Right atrium auricular region (tissue), 2 donors: ENCODE data around the gene DYNLT4. TPM values are rescaled to one million over a fixed set of nuclear protein-coding genes. Genes with fewer than 3 reads are reported as not detected.
A peak's percentile ranks its signal among the peaks of the same experiment; 100 is the strongest.
"Not testable (repeated sequence)": the region's sequence is repeated elsewhere in the genome, so short reads cannot be mapped to it uniquely, and the experiment has no call there.

ENCODE experiments used
- DNase-seq: peaks from one replicate; pipeline ENCODE4 v3.0.0-alpha.2; 2019; ENCODE audit warnings: low spot score
- H3K27ac ChIP-seq, 2 donors: fragments of 200-600 bp; sonication (generic); 1 replicate in 1 of 2; 2 replicates in 1 of 2; pipeline ENCODE4 v1.5.1; 2016 to 2019
- H3K27me3 ChIP-seq, 2 donors: fragments of 200-600 bp; sonication (generic); one replicate each; pipeline versions ENCODE4 v1.5.1 to v1.6.0; 2017 to 2019
- H3K36me3 ChIP-seq: fragments of 200-600 bp; sonication (generic); one replicate; pipeline ENCODE4 v1.5.1; 2016
- H3K4me1 ChIP-seq, 2 donors: fragments of 200-600 bp; sonication (generic); one replicate each; pipeline versions ENCODE4 v1.5.1 to v1.6.0; 2017 to 2019
- H3K4me3 ChIP-seq, 2 donors: fragments of 200-600 bp; sonication (generic); 1 replicate in 1 of 2; 2 replicates in 1 of 2; pipeline ENCODE4 v1.5.1; 2017 to 2019; ENCODE audit warnings: mild to moderate bottlenecking in 1 of 2, moderate library complexity in 1 of 2
- H3K9me3 ChIP-seq, 2 donors: fragments of 200-600 bp; sonication (generic); one replicate each; pipeline ENCODE4 v1.5.1; 2019
- total RNA-seq, 2 donors: library from RNA; depleted of rRNA; stranded (reverse); fragments of >200 nt; gene quantifications; one replicate each; pipeline ENCODE4 v1.1.0, GENCODE V29; 2016
- TF ChIP-seq, protein P1 (sequence below), 2 donors: fragments of 200-600 bp; sonication (generic); IDR thresholded peaks; one replicate each; pipeline ENCODE4 v1.5.1; 2019; ENCODE audit warnings: antibody characterized with exemption in 2 of 2

The DYNLT4 gene
- total RNA-seq, 2 donors from 2014 or later, result 2.4 TPM; not detected in 1

DNA sequence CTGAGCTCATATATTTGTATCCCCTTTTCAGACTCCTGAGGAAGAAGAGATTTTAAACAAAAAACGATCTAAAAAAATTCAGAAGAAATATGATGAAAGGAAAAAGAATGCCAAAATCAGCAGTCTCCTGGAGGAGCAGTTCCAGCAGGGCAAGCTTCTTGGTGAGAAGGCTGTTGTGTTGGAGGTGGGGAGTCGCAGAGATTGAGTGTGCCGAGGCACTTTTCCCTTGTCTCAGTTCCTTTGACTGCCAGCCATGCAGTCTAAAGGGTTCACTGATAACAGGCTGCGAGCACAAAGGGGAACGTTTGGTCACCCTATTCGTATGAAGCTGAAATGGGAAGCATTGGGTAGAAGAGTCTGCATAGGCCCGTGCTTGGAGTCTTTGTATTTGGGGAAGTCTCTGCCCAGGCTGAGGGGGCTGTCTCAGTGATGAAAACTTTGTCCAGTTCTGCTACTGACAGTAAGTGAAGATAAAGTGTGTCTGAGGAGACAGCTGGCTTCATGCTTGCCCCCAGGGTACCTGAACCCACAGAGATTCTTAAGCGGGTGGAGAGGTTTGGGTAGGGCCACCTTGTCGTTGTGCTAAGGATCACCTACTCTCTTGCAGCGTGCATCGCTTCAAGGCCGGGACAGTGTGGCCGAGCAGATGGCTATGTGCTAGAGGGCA, 29.0 kb downstream of the DYNLT4 start:
- TF ChIP-seq, protein P1, sequence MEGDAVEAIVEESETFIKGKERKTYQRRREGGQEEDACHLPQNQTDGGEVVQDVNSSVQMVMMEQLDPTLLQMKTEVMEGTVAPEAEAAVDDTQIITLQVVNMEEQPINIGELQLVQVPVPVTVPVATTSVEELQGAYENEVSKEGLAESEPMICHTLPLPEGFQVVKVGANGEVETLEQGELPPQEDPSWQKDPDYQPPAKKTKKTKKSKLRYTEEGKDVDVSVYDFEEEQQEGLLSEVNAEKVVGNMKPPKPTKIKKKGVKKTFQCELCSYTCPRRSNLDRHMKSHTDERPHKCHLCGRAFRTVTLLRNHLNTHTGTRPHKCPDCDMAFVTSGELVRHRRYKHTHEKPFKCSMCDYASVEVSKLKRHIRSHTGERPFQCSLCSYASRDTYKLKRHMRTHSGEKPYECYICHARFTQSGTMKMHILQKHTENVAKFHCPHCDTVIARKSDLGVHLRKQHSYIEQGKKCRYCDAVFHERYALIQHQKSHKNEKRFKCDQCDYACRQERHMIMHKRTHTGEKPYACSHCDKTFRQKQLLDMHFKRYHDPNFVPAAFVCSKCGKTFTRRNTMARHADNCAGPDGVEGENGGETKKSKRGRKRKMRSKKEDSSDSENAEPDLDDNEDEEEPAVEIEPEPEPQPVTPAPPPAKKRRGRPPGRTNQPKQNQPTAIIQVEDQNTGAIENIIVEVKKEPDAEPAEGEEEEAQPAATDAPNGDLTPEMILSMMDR (IDR thresholded peaks at IDR 0.05), result no peak
- Histone ChIP-seq H3K36me3 (peaks cover 45% of the 10 kb centered on the region), H3K27ac (no peak overlapping the region), H3K9me3 (no peaks in the 10 kb centered on the region), H3K4me3 (no peak overlapping the region), H3K27me3 (no peaks in the 10 kb centered on the region), H3K4me1 (peaks cover 0 to 33% of the 10 kb centered on the region in 2 donors)
- no peak for DNase-seq

DNA sequence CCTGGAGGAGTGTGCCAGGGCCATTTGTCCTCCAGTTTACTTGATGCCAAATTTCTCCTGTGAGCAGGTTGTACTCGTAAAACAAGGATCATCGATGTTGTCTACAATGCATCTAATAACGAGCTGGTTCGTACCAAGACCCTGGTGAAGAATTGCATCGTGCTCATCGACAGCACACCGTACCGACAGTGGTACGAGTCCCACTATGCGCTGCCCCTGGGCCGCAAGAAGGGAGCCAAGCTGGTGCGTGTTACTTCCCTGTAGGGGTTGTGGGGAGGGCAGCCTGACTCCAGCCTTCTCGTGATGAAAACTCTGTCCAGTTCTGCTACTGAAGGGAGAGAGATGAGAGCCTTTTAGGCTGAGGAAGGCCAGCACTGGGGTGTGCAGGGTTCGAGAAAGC, 29.6 kb downstream of the DYNLT4 start:
- Histone ChIP-seq H3K9me3 (no peaks in the 10 kb centered on the region), H3K36me3 (peaks cover 45% of the 10 kb centered on the region), H3K27ac (no peak overlapping the region), H3K4me1 (peaks cover 0 to 33% of the 10 kb centered on the region in 2 donors), H3K4me3 (no peak overlapping the region), H3K27me3 (no peaks in the 10 kb centered on the region)
- no peak for DNase-seq
- TF ChIP-seq, protein P1 (IDR thresholded peaks at IDR 0.05), result no peak

DNA sequence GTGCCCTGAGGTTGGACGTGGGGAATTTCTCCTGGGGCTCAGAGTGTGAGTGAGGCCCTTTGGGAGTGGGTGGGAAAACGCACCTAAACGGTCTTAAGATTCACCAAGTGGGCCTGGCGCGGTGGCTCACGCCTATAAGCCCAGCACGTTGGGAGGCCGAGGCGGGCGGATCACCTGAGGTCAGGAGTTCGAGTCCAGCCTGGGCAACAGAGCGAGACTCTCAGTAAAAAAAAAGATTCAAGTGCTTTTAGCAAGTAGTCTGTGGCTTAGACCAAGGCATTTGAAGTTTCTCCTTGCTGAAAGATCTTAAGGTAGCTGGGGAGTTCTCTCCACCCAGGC, 30.5 kb downstream of the DYNLT4 start:
- DNase-seq, result no peak
- Histone ChIP-seq H3K36me3 (peaks cover 45% of the 10 kb centered on the region), H3K9me3 (no peaks in the 10 kb centered on the region), H3K4me1 (peaks cover 0 to 33% of the 10 kb centered on the region in 2 donors), H3K27me3 (no peaks in the 10 kb centered on the region), H3K4me3 (peak overlapping the region; percentile 73 to 93), H3K27ac (peak overlapping the region; percentile 30 to 98)
- TF ChIP-seq, protein P1 (IDR thresholded peaks at IDR 0.05), result no peak

DNA sequence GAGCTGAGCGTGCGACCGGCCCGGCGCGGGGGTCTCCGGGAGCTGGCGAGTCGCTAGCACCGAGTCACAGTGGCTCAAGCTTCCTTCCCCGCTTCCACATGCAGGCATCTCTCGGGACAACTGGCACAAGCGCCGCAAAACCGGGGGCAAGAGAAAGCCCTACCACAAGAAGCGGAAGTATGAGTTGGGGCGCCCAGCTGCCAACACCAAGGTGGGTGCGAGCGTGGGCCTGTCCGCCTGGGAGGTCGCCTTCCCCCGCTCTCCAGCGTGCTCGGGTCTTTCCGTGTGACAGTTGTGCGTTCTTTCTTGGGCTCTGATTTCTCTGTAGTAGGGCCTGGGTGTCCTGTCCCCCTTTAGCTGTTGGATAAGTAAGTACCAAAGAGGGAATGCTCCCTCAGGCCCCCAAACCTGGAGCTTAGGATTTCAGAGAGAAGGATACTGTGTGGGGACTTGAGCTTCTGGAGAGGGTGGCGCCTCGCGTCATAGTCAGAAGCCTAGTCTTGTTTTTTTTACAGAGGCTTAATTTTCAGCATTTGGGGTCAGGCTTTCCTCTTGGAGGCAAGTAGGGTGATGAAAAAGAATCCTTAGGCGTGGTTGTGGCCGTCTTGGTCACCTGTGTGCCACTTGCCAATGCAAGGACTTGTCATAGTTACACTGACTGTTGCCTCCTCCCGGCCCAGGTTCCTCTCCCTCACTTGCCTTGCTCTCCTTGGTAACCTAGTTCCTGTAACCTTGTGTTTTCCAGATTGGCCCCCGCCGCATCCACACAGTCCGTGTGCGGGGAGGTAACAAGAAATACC, 31.0 kb downstream of the DYNLT4 start:
- H3K27me3 ChIP-seq, result no peaks in the 10 kb centered on the region
- no peak for DNase-seq
- TF ChIP-seq, protein P1 (IDR thresholded peaks at IDR 0.05), result no peak
- peak overlapping the region; percentile 73 to 93 for H3K4me3 ChIP-seq
- H3K9me3 ChIP-seq, result no peaks in the 10 kb centered on the region
- H3K36me3 ChIP-seq, result peaks cover 40% of the 10 kb centered on the region
- peaks cover 0 to 33% of the 10 kb centered on the region in 2 donors for H3K4me1 ChIP-seq
- H3K27ac ChIP-seq, result peak overlapping the region; percentile 94 to 98

DNA sequence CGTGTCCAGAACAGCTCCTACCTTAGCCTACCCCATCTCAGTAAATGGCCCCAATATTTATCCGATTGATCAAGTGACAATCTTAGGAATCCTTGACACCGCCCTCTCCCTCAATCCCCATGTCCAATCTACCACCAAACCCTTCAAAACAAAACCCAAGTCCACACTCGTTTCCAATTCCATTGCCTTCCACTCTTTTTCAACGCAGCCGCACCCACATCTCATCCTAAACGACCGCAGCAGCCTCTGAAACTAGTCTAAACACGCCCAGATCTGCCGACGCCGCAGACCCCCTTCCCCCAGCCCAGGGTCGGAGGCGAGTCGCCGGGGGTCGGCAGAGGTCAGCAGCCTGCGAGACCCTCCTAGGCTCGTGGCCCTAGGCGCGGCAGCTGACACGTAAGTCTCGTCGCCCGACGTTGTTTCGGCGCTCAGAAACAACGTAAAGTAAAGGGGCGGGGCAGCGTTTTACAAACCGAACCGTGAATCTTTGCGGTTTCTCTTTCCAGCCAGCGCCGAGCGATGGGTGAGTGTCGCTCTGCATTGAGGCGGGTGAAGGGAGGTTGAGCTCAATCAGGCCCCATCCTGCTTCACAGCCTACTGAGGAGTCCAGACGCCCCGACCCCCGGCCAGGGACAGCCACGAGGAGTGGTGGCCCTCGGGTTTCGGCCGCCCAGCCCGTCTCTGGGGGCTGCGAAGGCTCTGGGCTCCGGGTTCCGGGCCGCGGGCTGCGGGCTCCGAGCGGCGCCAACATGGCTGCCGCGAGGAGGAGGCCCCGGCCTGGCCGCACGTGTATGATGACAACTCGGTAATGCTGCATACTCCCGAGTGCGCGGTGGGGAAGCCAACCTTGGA, 31.8 kb downstream of the DYNLT4 start, which contains the start of gene RPS8:
Gene RPS8, plus strand, starts transcription at position 463 of the 852 bp plus-strand sequence. Its CDS starts 57 bp downstream, at position 520.
- H3K27me3 ChIP-seq, result no peaks in the 10 kb centered on the region
- peak within 1 kb of the TSS; percentile 94 to 98 for H3K27ac ChIP-seq
- peak within 1 kb of the TSS; percentile 73 to 93 for H3K4me3 ChIP-seq
- no peaks in the 10 kb centered on the region for H3K9me3 ChIP-seq
- peak; percentile 96 for DNase-seq
- H3K36me3 ChIP-seq, result peaks cover 35% of the 10 kb centered on the region
- TF ChIP-seq, protein P1 (IDR thresholded peaks at IDR 0.05), result no peak
- H3K4me1 ChIP-seq, result peaks cover 0 to 33% of the 10 kb centered on the region in 2 donors

DNA sequence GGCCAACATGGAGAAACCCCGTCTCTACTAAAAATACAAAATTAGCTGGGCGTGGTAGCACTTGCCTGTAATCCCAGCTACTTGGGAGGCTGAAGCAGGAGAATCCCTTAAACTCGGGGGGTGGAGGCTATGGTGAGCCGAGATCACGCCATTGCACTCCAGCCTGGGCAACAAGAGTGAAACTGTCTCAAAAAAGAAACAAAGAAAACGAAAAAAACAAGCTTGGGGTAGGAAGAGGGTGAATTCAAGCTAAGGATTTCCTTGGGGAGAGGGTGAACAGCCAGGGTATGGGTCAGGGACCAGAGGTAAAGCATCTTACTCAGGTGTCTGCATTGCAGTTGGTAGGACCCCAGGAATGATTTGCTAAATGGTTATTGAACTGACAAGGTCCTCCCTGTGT, 40.7 kb downstream of the DYNLT4 start:
- not testable (repeated sequence) for H3K36me3 ChIP-seq, H3K4me1 ChIP-seq, H3K27ac ChIP-seq, DNase-seq, H3K4me3 ChIP-seq, H3K9me3 ChIP-seq, H3K27me3 ChIP-seq
